B cell (primary cell): ENCODE measurements around the gene SHPK. TPM values are rescaled to one million over a fixed set of nuclear protein-coding genes. Genes with fewer than 3 reads are reported as not detected.

Experiments
- polyA plus RNA-seq: library from polyadenylated mRNA; depleted of rRNA; stranded (reverse); fragments of >200 nt; gene quantifications from 2 replicates; pipeline ENCODE4 v1.2.3, GENCODE V29; 2012
- total RNA-seq, 2 donors: library from RNA; stranded (reverse); fragments of 120-200 nt in 1 of 2; gene quantifications; 1 replicate in 1 of 2; 2 replicates in 1 of 2; pipeline versions ENCODE4 v1.2.3 to v1.2.4, GENCODE V29; 2013 to 2022

The SHPK gene
- total and polyA plus RNA-seq, 2 donors (not counting 1 experiment from before 2014, with no cell fraction given), result 5.9 to 16.1 TPM

Other genes starting within 250 kb of the SHPK start
- gene OR3A2, start 249.9 kb downstream of the SHPK start, total RNA-seq, result 1.3 and 1.9 TPM in 2 replicates
- 0.37 TPM in 1 of 2 replicates, not detected in the other for gene OR3A2, start 249.9 kb downstream of the SHPK start, polyA plus RNA-seq
- not detected in 2 replicates for gene OR1E1, start 237.8 kb downstream of the SHPK start, total RNA-seq
- not detected in 2 replicates for gene OR1E1, start 237.8 kb downstream of the SHPK start, polyA plus RNA-seq
- gene OR3A3, start 224.9 kb downstream of the SHPK start, total RNA-seq, result not detected in 2 replicates
- gene OR3A3, start 224.9 kb downstream of the SHPK start, polyA plus RNA-seq, result not detected in 2 replicates
- not detected in 2 replicates for gene OR1E2, start 202.4 kb downstream of the SHPK start, total RNA-seq
- gene OR1E2, start 202.4 kb downstream of the SHPK start, polyA plus RNA-seq, result not detected in 2 replicates
- 0.54 TPM in 1 of 2 replicates, not detected in the other for gene SPATA22, start 164.4 kb downstream of the SHPK start, total RNA-seq
- 0.43 TPM in 1 of 2 replicates, not detected in the other for gene SPATA22, start 164.4 kb downstream of the SHPK start, polyA plus RNA-seq
- gene ASPA, start 160.3 kb downstream of the SHPK start, total RNA-seq, result not detected in 2 replicates
- not detected in 2 replicates for gene ASPA, start 160.3 kb downstream of the SHPK start, polyA plus RNA-seq
- gene TRPV3, start 78.4 kb downstream of the SHPK start, total RNA-seq, result 17.9 and 18.2 TPM in 2 replicates
- gene TRPV3, start 78.4 kb downstream of the SHPK start, polyA plus RNA-seq, result 1.3 and 1.6 TPM in 2 replicates
- gene TRPV1, start 26.8 kb downstream of the SHPK start, total RNA-seq, result 9.3 and 10.2 TPM in 2 replicates
- 5.0 and 5.7 TPM in 2 replicates for gene TRPV1, start 26.8 kb downstream of the SHPK start, polyA plus RNA-seq
- 23.1 and 24.7 TPM in 2 replicates for gene CTNS, start 510 bp upstream of the SHPK start, total RNA-seq
- 10.2 and 11.6 TPM in 2 replicates for gene CTNS, start 510 bp upstream of the SHPK start, polyA plus RNA-seq
- 17.1 and 17.7 TPM in 2 replicates for gene TAX1BP3, start 32.3 kb upstream of the SHPK start, total RNA-seq
- gene TAX1BP3, start 32.3 kb upstream of the SHPK start, polyA plus RNA-seq, result 14.6 and 22.1 TPM in 2 replicates
- gene EMC6, start 32.6 kb upstream of the SHPK start, total RNA-seq, result 23.4 and 26.6 TPM in 2 replicates
- gene EMC6, start 32.6 kb upstream of the SHPK start, polyA plus RNA-seq, result 16.6 and 21.1 TPM in 2 replicates
- 405 and 410 TPM in 2 replicates for gene P2RX5, start 59.9 kb upstream of the SHPK start, total RNA-seq
- 436 and 745 TPM in 2 replicates for gene P2RX5, start 59.9 kb upstream of the SHPK start, polyA plus RNA-seq
- 2.4 and 3.1 TPM in 2 replicates for gene HASPIN, start 87.7 kb upstream of the SHPK start, total RNA-seq
- gene HASPIN, start 87.7 kb upstream of the SHPK start, polyA plus RNA-seq, result 0.28 and 0.30 TPM in 2 replicates
- 48.2 and 49.8 TPM in 2 replicates for gene ITGAE, start 164.9 kb upstream of the SHPK start, total RNA-seq
- gene ITGAE, start 164.9 kb upstream of the SHPK start, polyA plus RNA-seq, result 83.7 and 95.6 TPM in 2 replicates
- gene NCBP3, start 210.0 kb upstream of the SHPK start, total RNA-seq, result 70.7 and 71.7 TPM in 2 replicates
- gene NCBP3, start 210.0 kb upstream of the SHPK start, polyA plus RNA-seq, result 11.1 and 18.9 TPM in 2 replicates